Mesenchymal stem cell (in vitro differentiated cells and primary cell): ENCODE results near the gene SLC22A9.

Source experiments
- DNase-seq: peaks from one replicate; pipeline ENCODE4 v3.0.0-alpha.2; 2013
- H2AFZ ChIP-seq: one replicate; pipeline ENCODE4 v1.6.1; 2013; ENCODE audit warnings: low read depth, mild to moderate bottlenecking, control low read depth, inconsistent platforms, low read length, moderate library complexity
- H2AK5ac ChIP-seq: 2 replicates; pipeline ENCODE4 v1.6.1; 2013; ENCODE audit warnings: low read length, moderate library complexity, mild to moderate bottlenecking, inconsistent platforms; ENCODE audit not compliant: severe bottlenecking
- H2BK120ac ChIP-seq: one replicate; pipeline ENCODE4 v1.6.1; 2013; ENCODE audit warnings: low read depth, mild to moderate bottlenecking, inconsistent platforms, low read length, moderate library complexity
- H2BK12ac ChIP-seq, 2 experiments: one replicate each; pipeline ENCODE4 v1.6.1; 2013; ENCODE audit warnings: inconsistent platforms in 2 of 2, low read length in 2 of 2, mild to moderate bottlenecking in 2 of 2, moderate library complexity in 2 of 2, control low read depth in 1 of 2
- H2BK15ac ChIP-seq: one replicate; pipeline ENCODE4 v1.6.1; 2013; ENCODE audit warnings: mild to moderate bottlenecking, low read depth, inconsistent platforms; ENCODE audit not compliant: poor library complexity, severe bottlenecking
- H2BK5ac ChIP-seq: 2 replicates; pipeline ENCODE4 v1.6.1; 2013; ENCODE audit warnings: low read depth, mild to moderate bottlenecking, low read length, control low read depth, inconsistent platforms; ENCODE audit not compliant: poor library complexity, severe bottlenecking
- H3K14ac ChIP-seq, 2 experiments: one replicate each; pipeline ENCODE4 v1.6.1; 2013; ENCODE audit warnings: inconsistent platforms in 2 of 2, low read length in 2 of 2, control low read depth in 1 of 2, mild to moderate bottlenecking in 1 of 2, moderate library complexity in 1 of 2
- H3K18ac ChIP-seq, 2 experiments: one replicate each; pipeline ENCODE4 v1.6.1; 2013; ENCODE audit warnings: inconsistent platforms in 2 of 2, low read length in 2 of 2, control low read depth in 1 of 2, low read depth in 1 of 2, mild to moderate bottlenecking in 1 of 2
- H3K23ac ChIP-seq, 2 experiments: one replicate each; pipeline ENCODE4 v1.6.1; 2013; ENCODE audit warnings: inconsistent platforms in 2 of 2, low read length in 2 of 2, mild to moderate bottlenecking in 2 of 2, moderate library complexity in 2 of 2, control low read depth in 1 of 2
- H3K27ac ChIP-seq: 2 replicates; pipeline ENCODE4 v1.5.1; 2013; ENCODE audit warnings: mild to moderate bottlenecking, moderate library complexity, low read length, control low read depth, inconsistent platforms; ENCODE audit not compliant: poor library complexity, severe bottlenecking
- H3K27me3 ChIP-seq, 2 experiments: 2 replicates each; pipeline versions ENCODE4 v1.6.1 to v1.7.0; 2013; ENCODE audit warnings: low read length in 2 of 2, mild to moderate bottlenecking in 2 of 2, moderate library complexity in 2 of 2, control low read depth in 1 of 2, inconsistent platforms in 1 of 2; ENCODE audit not compliant: control insufficient read depth in 1 of 2, insufficient read depth in 1 of 2
- H3K36me3 ChIP-seq, 2 experiments: 2 replicates each; pipeline versions ENCODE4 v1.6.1 to v1.7.0; 2013; ENCODE audit warnings: low read length in 2 of 2, control low read depth in 1 of 2, inconsistent platforms in 1 of 2, low read depth in 1 of 2, mild to moderate bottlenecking in 1 of 2; ENCODE audit not compliant: insufficient read depth in 2 of 2, control insufficient read depth in 1 of 2
- H3K4ac ChIP-seq, 2 experiments: one replicate each; pipeline ENCODE4 v1.6.1; 2013; ENCODE audit warnings: inconsistent platforms in 2 of 2, low read length in 2 of 2, mild to moderate bottlenecking in 2 of 2, moderate library complexity in 2 of 2, control low read depth in 1 of 2, low read depth in 1 of 2
- H3K4me1 ChIP-seq: 2 replicates; pipeline ENCODE4 v1.6.1; 2013; ENCODE audit warnings: low read depth, low read length, control low read depth; ENCODE audit not compliant: control insufficient read depth, insufficient read depth
- H3K4me2 ChIP-seq: 2 replicates; pipeline ENCODE4 v1.6.1; 2013; ENCODE audit warnings: low read length, mild to moderate bottlenecking, inconsistent platforms; ENCODE audit not compliant: poor library complexity, severe bottlenecking
- H3K4me3 ChIP-seq, 2 experiments: 2 replicates each; pipeline versions ENCODE4 v1.5.1 to v1.7.0; 2013; ENCODE audit warnings: low read length in 2 of 2, mild to moderate bottlenecking in 2 of 2, control low read depth in 1 of 2, low read depth in 1 of 2; ENCODE audit not compliant: insufficient read depth in 1 of 2
- H3K79me1 ChIP-seq: replicated peaks from 2 replicates; pipeline ENCODE4 v1.6.1; 2013; ENCODE audit warnings: mild to moderate bottlenecking, control low read depth, low read length, inconsistent platforms; ENCODE audit not compliant: poor library complexity, severe bottlenecking
- H3K9ac ChIP-seq: 2 replicates; pipeline ENCODE4 v1.7.0; 2013; ENCODE audit warnings: mild to moderate bottlenecking, low read length, moderate library complexity
- H3K9me3 ChIP-seq: 2 replicates; pipeline ENCODE4 v1.7.0; 2013; ENCODE audit warnings: mild to moderate bottlenecking, low read length; ENCODE audit not compliant: control insufficient read depth
- H4K8ac ChIP-seq: one replicate; pipeline ENCODE4 v1.6.1; 2013; ENCODE audit warnings: inconsistent platforms, mild to moderate bottlenecking, low read length, moderate library complexity
- H4K91ac ChIP-seq: one replicate; pipeline ENCODE4 v1.6.1; 2013; ENCODE audit warnings: mild to moderate bottlenecking, low read length, inconsistent platforms
- WGBS: methylation state at CpG from one replicate; pipeline ENCODE4 v1.1.7; 2013; ENCODE audit warnings: mixed read lengths; 5-methylcytosine and 5-hydroxymethylcytosine counted together

SLC22A9 gene

DNA sequence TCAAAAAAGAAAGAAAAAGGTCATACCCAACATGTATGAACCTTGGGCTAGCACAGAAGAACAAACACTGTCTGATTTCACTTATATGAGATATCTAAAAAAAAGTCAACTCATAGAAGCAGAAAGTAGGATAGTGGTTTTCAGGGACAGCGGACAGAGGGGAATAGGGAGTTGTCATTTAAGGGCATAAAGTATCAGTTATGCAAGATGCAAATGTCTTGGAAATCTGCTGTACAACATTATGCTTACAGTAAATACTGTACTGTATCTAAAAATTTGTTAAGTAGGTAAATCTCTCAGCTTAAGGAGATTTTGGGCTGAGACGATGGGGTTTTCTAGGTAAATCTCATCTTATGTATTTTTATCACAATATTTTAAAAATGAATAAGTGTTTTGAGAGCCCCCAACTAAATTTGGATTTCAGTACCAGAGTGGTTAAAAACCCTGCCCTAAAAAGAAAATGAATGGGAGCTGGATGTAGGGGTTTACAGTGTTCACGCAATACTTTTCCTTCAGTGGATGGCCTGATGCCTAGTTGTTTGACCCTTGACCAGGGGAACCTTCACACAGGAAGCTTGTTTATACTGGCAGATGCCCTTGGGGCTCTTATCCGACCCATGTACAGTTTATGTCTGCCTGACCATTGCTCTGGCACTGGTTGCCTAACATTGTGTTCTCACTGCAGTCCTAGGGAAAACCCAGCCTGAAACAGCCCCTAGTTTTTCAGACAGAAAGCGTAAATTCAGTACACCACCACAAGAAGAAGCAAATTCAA, 34.8 kb downstream of the SLC22A9 start:
- H3K79me1 ChIP-seq: no peaks in the 10 kb centered on the region
- no peak overlapping the region for H3K27ac ChIP-seq
- no peak overlapping the region for H2BK15ac ChIP-seq
- no peak overlapping the region for H2AFZ ChIP-seq
- no peak overlapping the region for H2BK5ac ChIP-seq
- no peaks in the 10 kb centered on the region for H3K4me1 ChIP-seq
- H4K91ac ChIP-seq: no peak overlapping the region
- peaks cover 4 to 6% of the 10 kb centered on the region in 2 experiments for H3K27me3 ChIP-seq
- H3K23ac ChIP-seq: no peak overlapping the region
- H3K4me2 ChIP-seq: no peak overlapping the region
- no peak overlapping the region for H3K4ac ChIP-seq
- no peaks in the 10 kb centered on the region for H3K36me3 ChIP-seq
- DNase-seq: peak; percentile 2
- no peak overlapping the region for H2AK5ac ChIP-seq
- H3K14ac ChIP-seq: no peak overlapping the region
- no peak overlapping the region for H2BK12ac ChIP-seq
- H2BK120ac ChIP-seq: no peak overlapping the region
- WGBS: 58% methylated on average over 2 of the region's 5 CpGs
- H3K9ac ChIP-seq: no peak overlapping the region
- no peaks in the 10 kb centered on the region for H3K9me3 ChIP-seq
- H3K4me3 ChIP-seq: no peak overlapping the region
- no peak overlapping the region for H3K18ac ChIP-seq
- peak overlapping the region; percentile 38 for H4K8ac ChIP-seq

DNA sequence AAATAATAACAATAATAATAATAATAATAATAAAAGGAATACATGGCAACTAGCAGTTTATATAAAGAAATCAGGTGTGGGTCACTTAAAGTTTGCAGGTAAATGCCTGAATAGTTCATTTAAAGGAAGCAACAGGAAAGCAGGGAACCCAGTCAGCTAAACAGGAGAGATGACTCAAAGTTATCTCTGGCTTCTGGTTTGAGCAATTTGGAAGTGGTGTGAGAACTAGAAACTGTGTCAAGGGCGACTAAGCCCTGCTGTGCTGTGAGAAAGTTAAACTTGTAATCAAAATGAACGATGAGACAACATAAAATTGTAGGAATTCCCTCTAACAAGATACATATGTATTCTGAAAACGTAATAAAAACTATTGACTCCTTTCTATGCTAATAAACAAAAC, 35.5 kb downstream of the SLC22A9 start:
- no peaks in the 10 kb centered on the region for H3K79me1 ChIP-seq
- no peak overlapping the region for H2BK5ac ChIP-seq
- H2AFZ ChIP-seq: no peak overlapping the region
- no peaks in the 10 kb centered on the region for H3K4me1 ChIP-seq
- no peak overlapping the region for H2BK120ac ChIP-seq
- no peak overlapping the region for H3K4ac ChIP-seq
- no peak overlapping the region for H3K27ac ChIP-seq
- H3K4me3 ChIP-seq: no peak overlapping the region
- no peak overlapping the region for H3K23ac ChIP-seq
- H3K9ac ChIP-seq: no peak overlapping the region
- no peak for DNase-seq
- no peak overlapping the region for H4K8ac ChIP-seq
- H2AK5ac ChIP-seq: no peak overlapping the region
- H2BK12ac ChIP-seq: no peak overlapping the region
- H3K9me3 ChIP-seq: no peaks in the 10 kb centered on the region
- H3K18ac ChIP-seq: no peak overlapping the region
- no peak overlapping the region for H3K4me2 ChIP-seq
- no peak overlapping the region for H4K91ac ChIP-seq
- H2BK15ac ChIP-seq: no peak overlapping the region
- WGBS: no CpG with 5 or more reads among the region's 3 CpGs
- H3K14ac ChIP-seq: no peak overlapping the region
- no peaks in the 10 kb centered on the region for H3K36me3 ChIP-seq
- peaks cover 4 to 6% of the 10 kb centered on the region in 2 experiments for H3K27me3 ChIP-seq

DNA sequence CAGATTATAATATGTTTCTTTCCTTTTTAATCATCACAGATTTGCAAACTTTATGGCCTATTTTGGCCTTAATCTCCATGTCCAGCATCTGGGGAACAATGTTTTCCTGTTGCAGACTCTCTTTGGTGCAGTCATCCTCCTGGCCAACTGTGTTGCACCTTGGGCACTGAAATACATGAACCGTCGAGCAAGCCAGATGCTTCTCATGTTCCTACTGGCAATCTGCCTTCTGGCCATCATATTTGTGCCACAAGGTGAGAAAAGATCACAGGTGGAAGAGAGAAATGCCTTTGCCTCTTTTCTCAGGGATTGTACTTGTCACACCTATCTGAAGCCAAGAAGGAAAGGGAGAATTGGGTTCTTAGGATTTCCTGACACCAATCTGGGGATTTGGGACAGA, 36.9 kb downstream of the SLC22A9 start:
- no peak overlapping the region for H3K4me2 ChIP-seq
- no peak overlapping the region for H3K27ac ChIP-seq
- H2AK5ac ChIP-seq: no peak overlapping the region
- peaks cover 4 to 6% of the 10 kb centered on the region in 2 experiments for H3K27me3 ChIP-seq
- no peaks in the 10 kb centered on the region for H3K36me3 ChIP-seq
- no peak overlapping the region for H4K8ac ChIP-seq
- H3K9me3 ChIP-seq: no peaks in the 10 kb centered on the region
- H3K23ac ChIP-seq: no peak overlapping the region
- H4K91ac ChIP-seq: no peak overlapping the region
- H3K9ac ChIP-seq: no peak overlapping the region
- no peaks in the 10 kb centered on the region for H3K79me1 ChIP-seq
- no peak for DNase-seq
- no peak overlapping the region for H3K4me3 ChIP-seq
- H3K4ac ChIP-seq: no peak overlapping the region
- no peak overlapping the region for H2BK5ac ChIP-seq
- no peaks in the 10 kb centered on the region for H3K4me1 ChIP-seq
- no peak overlapping the region for H2AFZ ChIP-seq
- 71% methylated on average over 2 of the region's 2 CpGs for WGBS
- no peak overlapping the region for H2BK15ac ChIP-seq
- H3K18ac ChIP-seq: no peak overlapping the region
- no peak overlapping the region for H3K14ac ChIP-seq
- H2BK12ac ChIP-seq: no peak overlapping the region
- H2BK120ac ChIP-seq: no peak overlapping the region

DNA sequence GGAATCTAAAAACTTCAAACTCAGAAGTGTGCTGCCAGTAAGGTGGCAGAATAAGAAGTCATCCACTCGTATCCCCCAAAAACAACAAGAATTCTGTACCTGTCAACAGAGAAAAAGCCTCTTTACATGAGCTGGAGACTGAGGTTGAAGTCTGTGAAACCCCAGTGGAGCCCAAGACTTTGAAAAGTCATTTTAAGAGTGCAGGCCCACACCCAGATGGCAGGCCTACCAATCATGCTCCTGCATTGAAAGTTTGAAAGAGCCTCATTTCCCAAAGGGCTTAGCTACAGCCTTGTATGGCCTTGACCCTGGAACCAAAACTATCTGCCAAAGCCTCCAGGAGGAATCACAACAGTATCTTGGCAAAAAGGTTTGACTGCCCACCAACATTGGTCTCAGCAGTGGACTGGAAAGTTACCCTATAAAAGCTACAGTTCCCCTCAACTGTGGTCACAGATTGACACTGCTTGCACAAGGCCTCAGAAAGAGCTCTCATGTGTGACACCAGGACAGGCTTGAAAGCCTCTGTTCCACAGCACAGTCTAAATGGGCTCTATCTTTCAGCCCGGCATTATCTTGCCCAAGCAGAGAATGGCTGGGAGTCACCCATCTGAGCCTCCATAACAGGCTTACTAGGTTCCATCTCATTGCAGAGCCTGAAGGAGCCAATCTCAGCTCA, 47.7 kb downstream of the SLC22A9 start:
- H3K4me2 ChIP-seq: no peak overlapping the region
- no peak overlapping the region for H3K18ac ChIP-seq
- H3K9me3 ChIP-seq: no peaks in the 10 kb centered on the region
- no peaks in the 10 kb centered on the region for H3K36me3 ChIP-seq
- no peaks in the 10 kb centered on the region for H3K4me1 ChIP-seq
- H3K79me1 ChIP-seq: no peaks in the 10 kb centered on the region
- DNase-seq: no peak
- H2BK15ac ChIP-seq: no peak overlapping the region
- H3K23ac ChIP-seq: no peak overlapping the region
- peaks cover 0 to 4% of the 10 kb centered on the region in 2 experiments for H3K27me3 ChIP-seq
- no peak overlapping the region for H4K91ac ChIP-seq
- no peak overlapping the region for H2BK120ac ChIP-seq
- 19% methylated on average over 2 of the region's 2 CpGs for WGBS
- no peak overlapping the region for H3K4me3 ChIP-seq
- H4K8ac ChIP-seq: no peak overlapping the region
- no peak overlapping the region for H3K9ac ChIP-seq
- no peak overlapping the region for H3K27ac ChIP-seq
- no peak overlapping the region for H3K14ac ChIP-seq
- no peak overlapping the region for H2BK12ac ChIP-seq
- H2BK5ac ChIP-seq: no peak overlapping the region
- H3K4ac ChIP-seq: no peak overlapping the region
- H2AK5ac ChIP-seq: no peak overlapping the region
- H2AFZ ChIP-seq: no peak overlapping the region
